Fibroblast of pulmonary artery (primary cell): ENCODE measurements around the gene MYT1.

ENCODE experiments used
- DNase-seq: peaks from one replicate; pipeline ENCODE4 v3.0.0-alpha.2; 2010; ENCODE audit warnings: low read depth
- H3K4me3 ChIP-seq: replicated peaks from 2 replicates; pipeline ENCODE4 v1.5.1; 2011; ENCODE audit warnings: low read depth, mild to moderate bottlenecking, control low read depth, low read length, moderate library complexity
- CTCF ChIP-seq: IDR thresholded peaks from 2 replicates; pipeline ENCODE4 v1.5.1; 2011; ENCODE audit warnings: mild to moderate bottlenecking, control low read depth, low read length, inconsistent platforms; ENCODE audit errors: missing control alignments

Gene MYT1

GRCh38 chr20:64224351-64225170 lies 60.3 kb downstream of the MYT1 start:
- no peak for TF ChIP-seq CTCF
- H3K4me3 ChIP-seq = no peak overlapping the region
- DNase-seq = peak; percentile 81

GRCh38 chr20:64225171-64225595 lies 60.9 kb downstream of the MYT1 start:
- no peak for DNase-seq
- no peak overlapping the region for H3K4me3 ChIP-seq
- no peak for TF ChIP-seq CTCF

- DNase-seq = no peak
- no peak for TF ChIP-seq CTCF
- no peak overlapping the region for H3K4me3 ChIP-seq
Observed at GRCh38 chr20:64225828-64226598, 61.8 kb downstream of the MYT1 start.

- no peak for DNase-seq
- no peak overlapping the region for H3K4me3 ChIP-seq
- TF ChIP-seq CTCF = no peak
Observed at GRCh38 chr20:64226686-64227580, 62.7 kb downstream of the MYT1 start.

GRCh38 chr20:64228086-64228653 lies 63.9 kb downstream of the MYT1 start:
- H3K4me3 ChIP-seq = no peak overlapping the region
- no peak for TF ChIP-seq CTCF
- DNase-seq = no peak

- no peak for DNase-seq
- no peak for TF ChIP-seq CTCF
- no peak overlapping the region for H3K4me3 ChIP-seq
Observed at GRCh38 chr20:64228751-64229506, 64.7 kb downstream of the MYT1 start.
